Osteocyte (in vitro differentiated cells): ENCODE measurements around the gene METTL24. TPM values are rescaled to one million over a fixed set of nuclear protein-coding genes. Genes with fewer than 3 reads are reported as not detected.

Experiments used
- DNase-seq: peaks from one replicate; pipeline ENCODE4 v3.0.0; 2021; ENCODE audit warnings: mixed read lengths; ENCODE audit not compliant: unreplicated experiment; ENCODE audit errors: extremely low spot score
- H3K27ac Mint-ChIP-seq: one replicate; pipeline ENCODE4 v1.8.0; 2021; ENCODE audit warnings: mild to moderate bottlenecking, mixed read lengths; ENCODE audit not compliant: unreplicated experiment
- H3K27me3 Mint-ChIP-seq: one replicate; pipeline ENCODE4 v1.8.0; 2021; ENCODE audit warnings: mixed read lengths; ENCODE audit not compliant: unreplicated experiment
- H3K36me3 Mint-ChIP-seq: one replicate; pipeline ENCODE4 v1.8.0; 2021; ENCODE audit warnings: mixed read lengths; ENCODE audit not compliant: unreplicated experiment
- H3K4me1 Mint-ChIP-seq: one replicate; pipeline ENCODE4 v1.8.0; 2021; ENCODE audit warnings: mixed read lengths; ENCODE audit not compliant: unreplicated experiment
- H3K4me3 Mint-ChIP-seq: one replicate; pipeline ENCODE4 v1.8.0; 2021; ENCODE audit warnings: mild to moderate bottlenecking, moderate library complexity, mixed read lengths; ENCODE audit not compliant: unreplicated experiment
- H3K9me3 Mint-ChIP-seq: one replicate; pipeline ENCODE4 v1.8.0; 2021; ENCODE audit warnings: mixed read lengths; ENCODE audit not compliant: unreplicated experiment
- total RNA-seq: library from RNA; stranded (reverse); gene quantifications from 2 replicates; pipeline ENCODE4 v1.2.1, GENCODE V29; 2021
- TF ChIP-seq, protein P1 (sequence below): fragments of 200-600 bp; sonication (generic); IDR thresholded peaks from 2 replicates; pipeline ENCODE4 v1.5.0; 2021; ENCODE audit warnings: antibody characterized with exemption, mild to moderate bottlenecking, moderate library complexity

Gene METTL24
- total RNA-seq, 1 donor from 2014 or later: not detected

DNA sequence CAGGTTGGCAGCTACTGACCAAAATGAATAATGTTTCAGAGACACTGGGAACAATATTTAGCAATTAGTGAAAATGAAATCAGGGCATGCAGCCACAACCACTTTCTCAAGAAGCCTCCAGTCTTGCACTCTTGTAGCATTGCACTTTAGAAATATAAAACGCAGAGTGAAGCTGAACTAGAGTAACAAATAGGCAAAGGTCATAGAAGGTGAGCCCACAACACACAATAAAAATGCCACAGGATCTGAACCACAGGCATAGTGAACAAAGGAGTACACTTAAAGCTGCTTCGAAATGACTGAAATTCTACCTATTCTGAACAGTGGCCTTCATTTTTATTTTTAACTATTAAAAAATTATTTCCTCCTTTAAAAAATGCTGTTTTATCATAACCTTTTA, 32.3 kb upstream of the METTL24 start:
- no peak for DNase-seq
- Mint-ChIP-seq H3K4me3 (no peak overlapping the region), H3K9me3 (no peaks in the 10 kb centered on the region), H3K36me3 (no peaks in the 10 kb centered on the region), H3K27ac (no peak overlapping the region), H3K4me1 (no peaks in the 10 kb centered on the region), H3K27me3 (peaks cover 35% of the 10 kb centered on the region)
- TF ChIP-seq, protein P1, sequence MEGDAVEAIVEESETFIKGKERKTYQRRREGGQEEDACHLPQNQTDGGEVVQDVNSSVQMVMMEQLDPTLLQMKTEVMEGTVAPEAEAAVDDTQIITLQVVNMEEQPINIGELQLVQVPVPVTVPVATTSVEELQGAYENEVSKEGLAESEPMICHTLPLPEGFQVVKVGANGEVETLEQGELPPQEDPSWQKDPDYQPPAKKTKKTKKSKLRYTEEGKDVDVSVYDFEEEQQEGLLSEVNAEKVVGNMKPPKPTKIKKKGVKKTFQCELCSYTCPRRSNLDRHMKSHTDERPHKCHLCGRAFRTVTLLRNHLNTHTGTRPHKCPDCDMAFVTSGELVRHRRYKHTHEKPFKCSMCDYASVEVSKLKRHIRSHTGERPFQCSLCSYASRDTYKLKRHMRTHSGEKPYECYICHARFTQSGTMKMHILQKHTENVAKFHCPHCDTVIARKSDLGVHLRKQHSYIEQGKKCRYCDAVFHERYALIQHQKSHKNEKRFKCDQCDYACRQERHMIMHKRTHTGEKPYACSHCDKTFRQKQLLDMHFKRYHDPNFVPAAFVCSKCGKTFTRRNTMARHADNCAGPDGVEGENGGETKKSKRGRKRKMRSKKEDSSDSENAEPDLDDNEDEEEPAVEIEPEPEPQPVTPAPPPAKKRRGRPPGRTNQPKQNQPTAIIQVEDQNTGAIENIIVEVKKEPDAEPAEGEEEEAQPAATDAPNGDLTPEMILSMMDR: no peak

DNA sequence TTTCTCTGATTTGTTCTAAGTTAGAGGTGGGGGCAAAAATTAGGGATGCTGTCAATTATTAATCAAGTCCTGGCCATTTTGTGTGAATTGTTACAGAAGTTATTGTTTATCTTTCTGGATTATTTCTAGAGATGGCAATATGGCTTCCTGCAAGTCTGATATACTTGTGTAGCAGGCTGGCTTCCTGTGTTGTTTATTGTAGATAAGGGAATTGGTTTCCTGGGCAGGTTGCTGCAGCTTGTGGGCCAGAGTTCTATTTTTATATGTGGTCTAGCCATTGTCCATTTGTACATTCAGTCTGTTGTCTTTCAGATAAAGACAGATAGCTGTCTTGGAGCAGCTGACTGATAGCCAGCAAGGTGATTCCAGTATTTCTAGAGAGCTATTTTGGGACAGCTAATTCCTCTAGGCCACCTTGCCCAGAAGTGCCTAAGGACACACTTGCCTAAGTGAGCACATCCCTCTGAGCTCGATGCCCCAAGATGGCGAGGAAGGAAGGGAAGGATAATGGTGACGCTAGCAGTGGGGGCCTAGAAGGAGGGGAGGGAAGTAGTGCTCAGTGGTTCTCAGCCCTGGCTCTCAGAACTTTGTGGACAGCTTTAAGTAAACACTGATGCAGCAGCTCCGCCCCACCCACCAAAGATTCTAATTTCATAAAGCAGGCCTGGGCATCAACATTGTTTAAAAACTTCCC, 31.7 kb upstream of the METTL24 start:
- Mint-ChIP-seq H3K27ac (no peak overlapping the region), H3K36me3 (no peaks in the 10 kb centered on the region), H3K9me3 (no peaks in the 10 kb centered on the region), H3K4me3 (no peak overlapping the region), H3K4me1 (no peaks in the 10 kb centered on the region), H3K27me3 (peaks cover 35% of the 10 kb centered on the region)
- DNase-seq: no peak
- TF ChIP-seq, protein P1: no peak

DNA sequence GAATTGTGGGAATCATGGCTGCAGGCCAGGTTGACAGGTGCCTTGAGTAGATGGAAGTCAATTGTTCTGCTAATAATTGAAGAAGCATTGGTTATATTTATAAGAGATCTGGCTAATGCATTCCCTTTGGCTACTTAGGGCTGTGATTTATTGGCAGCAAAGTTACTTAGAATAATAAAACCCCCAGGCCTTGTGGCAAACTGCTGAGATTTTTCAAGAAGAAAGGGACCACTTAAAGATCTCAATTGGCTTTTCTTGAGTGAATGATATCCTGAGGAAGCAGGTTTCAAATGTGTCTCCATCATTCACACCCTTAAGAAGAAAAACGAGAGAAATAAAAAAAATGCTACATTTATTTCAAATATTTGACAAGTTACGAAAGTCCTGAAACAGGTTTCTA, 29.8 kb upstream of the METTL24 start:
- TF ChIP-seq, protein P1: no peak

DNA sequence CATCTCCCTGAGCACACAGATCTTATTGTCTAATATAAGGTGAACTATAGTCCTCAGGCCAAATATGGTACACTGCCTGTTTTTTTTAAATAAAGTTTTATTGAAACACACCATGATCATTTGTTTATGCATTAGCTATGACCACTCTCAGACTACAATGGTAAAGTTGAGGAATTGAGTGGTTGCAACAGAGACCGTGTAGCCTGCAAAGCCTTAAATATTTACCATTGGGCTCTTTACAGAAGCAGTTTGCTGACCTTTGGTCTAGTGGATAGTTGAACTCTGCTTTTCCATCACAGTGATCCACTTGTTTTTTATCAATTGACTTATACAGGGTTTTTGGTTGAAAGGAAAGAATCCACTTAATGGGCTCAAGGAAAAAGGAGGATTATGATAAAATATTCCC, 27.3 kb upstream of the METTL24 start:
- Mint-ChIP-seq H3K4me1 (no peaks in the 10 kb centered on the region), H3K27me3 (peaks cover 47% of the 10 kb centered on the region), H3K4me3 (no peak overlapping the region), H3K36me3 (no peaks in the 10 kb centered on the region), H3K9me3 (peaks cover 5% of the 10 kb centered on the region), H3K27ac (no peak overlapping the region)
- TF ChIP-seq, protein P1: no peak
- DNase-seq: no peak

More for the DNA sequence above, 29.8 kb upstream of the METTL24 start:
- no peaks in the 10 kb centered on the region for H3K4me1 Mint-ChIP-seq
- no peak overlapping the region for H3K27ac Mint-ChIP-seq
- H3K9me3 Mint-ChIP-seq: no peaks in the 10 kb centered on the region
- H3K27me3 Mint-ChIP-seq: peaks cover 43% of the 10 kb centered on the region
- no peak overlapping the region for H3K4me3 Mint-ChIP-seq
- no peaks in the 10 kb centered on the region for H3K36me3 Mint-ChIP-seq
- DNase-seq: no peak

DNA sequence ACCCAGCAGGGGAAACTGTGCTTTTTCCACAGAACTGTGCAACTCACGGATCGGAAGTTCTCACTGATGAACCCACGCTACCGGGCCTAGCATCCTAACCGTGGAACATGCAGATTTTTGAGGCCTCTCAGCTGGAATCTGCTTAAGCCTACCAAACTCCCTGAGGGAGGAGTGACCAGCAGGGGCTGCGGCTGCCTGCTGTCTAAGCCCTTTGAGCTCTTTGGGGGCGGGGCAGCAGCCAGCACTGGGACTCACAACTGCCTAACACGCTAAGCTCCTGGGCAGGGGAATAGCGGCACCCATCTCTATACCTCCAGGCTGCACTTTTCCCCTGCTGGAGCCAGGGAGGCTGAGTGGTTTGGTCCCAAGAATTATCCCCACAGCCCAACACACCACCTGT, 20.4 kb upstream of the METTL24 start:
- TF ChIP-seq, protein P1: no peak
- Mint-ChIP-seq H3K27me3 (peaks cover 40% of the 10 kb centered on the region), H3K9me3 (peaks cover 5% of the 10 kb centered on the region), H3K36me3 (no peaks in the 10 kb centered on the region), H3K4me1 (no peaks in the 10 kb centered on the region), H3K27ac (no peak overlapping the region), H3K4me3 (no peak overlapping the region)
- no peak for DNase-seq
